GM11168 (cell line): ENCODE data around the gene KIF1A.

Source experiments
- in situ Hi-C: fragments of 300-500 bp; cut with MboI; formaldehyde crosslinking; loops from one replicate; pipeline ENCODE4 v1.12.0; 2022; ENCODE audit warnings: low sequenced_read_pairs; ENCODE audit not compliant: unreplicated experiment

KIF1A gene

DNA sequence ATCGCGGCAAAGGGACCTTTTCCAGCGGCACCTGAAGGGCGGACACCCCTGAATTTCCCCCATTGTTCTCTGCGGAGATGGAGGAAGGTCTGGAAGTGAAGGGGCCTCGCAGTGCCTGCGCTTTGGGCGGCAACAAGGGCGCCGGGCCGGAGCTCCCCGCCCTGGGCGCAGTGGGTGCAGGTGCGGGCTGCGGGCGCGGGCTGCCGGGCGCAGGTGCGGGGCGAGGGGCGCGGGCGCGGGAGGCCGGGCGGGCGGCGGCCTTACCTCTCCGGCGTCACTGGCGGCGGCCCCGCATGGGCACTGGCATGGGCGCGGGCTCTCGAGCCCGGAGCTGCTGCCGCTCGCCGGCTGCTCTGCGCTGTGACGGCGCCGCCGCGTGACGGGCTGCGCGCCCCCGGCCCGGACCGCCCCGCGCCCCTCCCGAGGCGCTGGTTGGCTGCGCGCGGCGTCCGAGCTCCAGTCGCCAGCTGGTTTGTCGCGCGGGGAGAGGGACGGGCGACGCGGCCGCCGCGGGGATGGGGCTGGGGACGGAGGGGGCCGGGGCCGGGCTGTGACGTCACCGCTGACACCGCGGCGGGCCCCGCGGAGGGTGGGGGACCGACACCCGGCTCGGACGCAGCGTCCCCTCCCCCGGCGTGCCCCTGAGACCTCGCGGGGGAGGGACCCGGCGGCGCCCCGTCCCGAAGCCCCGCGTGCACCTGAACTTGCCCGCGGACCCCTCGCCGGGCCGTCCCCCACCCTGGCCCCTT, at the start of gene KIF1A:
KIF1A (minus strand) TSS at position 362 of the 749 bp plus-strand sequence. CDS start 22,467 bp downstream, outside the sequence.
- in situ Hi-C loops, result no loop called here

GRCh38 chr2:240869109-240869955, 49.3 kb upstream of the KIF1A start:
- in situ Hi-C loops, result no loop called here

DNA sequence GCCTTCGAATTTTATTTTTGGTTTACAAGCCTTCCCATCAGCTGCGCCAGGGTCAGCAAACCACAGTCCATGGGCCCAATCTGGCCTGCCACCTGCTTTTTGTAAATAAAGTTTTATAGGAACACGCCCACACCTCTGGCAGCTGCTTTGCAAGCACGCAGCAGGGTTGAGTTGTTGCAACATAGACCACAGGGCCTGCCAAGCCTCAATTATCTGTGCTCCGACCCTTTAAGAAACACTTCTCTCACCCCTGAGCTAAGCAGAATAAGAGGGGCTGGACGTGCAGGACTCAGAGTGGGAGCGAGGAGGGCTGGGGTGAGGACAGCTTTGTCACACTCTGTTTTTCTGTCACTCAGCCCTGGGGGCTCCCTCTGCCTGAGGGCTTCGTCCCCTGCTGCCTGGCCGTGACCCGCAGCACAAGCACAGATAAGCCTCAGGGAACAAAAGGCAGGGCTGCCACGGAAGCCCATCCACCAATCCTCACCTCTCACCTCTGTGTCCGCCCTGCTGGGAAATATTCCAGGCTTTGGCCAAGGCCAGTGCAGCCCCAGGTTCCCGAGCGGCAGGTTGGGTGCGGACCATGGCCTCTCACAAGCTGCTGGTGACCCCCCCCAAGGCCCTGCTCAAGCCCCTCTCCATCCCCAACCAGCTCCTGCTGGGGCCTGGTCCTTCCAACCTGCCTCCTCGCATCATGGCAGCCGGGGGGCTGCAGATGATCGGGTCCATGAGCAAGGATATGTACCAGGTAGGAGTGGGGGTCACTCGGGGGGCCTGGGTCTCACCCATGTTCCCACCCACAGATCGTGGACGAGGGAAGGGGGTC, 48.5 kb upstream of the KIF1A start, which contains the start of gene AGXT:
AGXT (plus strand) TSS at position 539 of the 823 bp plus-strand sequence; CDS start at position 581, 42 bp downstream.
- in situ Hi-C loops, result no loop called here

DNA sequence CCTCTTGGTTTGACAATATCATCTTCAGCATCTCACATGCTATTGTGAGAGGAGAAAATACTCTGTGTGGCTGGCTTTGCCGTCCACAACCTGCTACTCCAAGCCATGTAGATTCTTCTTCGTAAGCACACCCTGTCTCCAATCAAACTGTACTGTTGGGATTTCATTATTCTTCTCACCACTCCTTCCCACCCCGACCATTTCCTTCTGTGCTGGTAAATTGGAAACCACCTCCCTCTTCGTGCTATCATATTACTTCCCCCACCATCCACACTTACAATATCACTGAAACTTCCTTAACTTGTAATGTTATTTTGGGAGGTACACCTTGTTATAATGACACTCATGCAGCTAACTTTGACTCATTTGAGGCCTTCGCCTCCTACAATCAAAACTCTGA, 45.4 kb upstream of the KIF1A start:
- in situ Hi-C loops, result no loop called here

GRCh38 chr2:240864475-240864874, 44.5 kb upstream of the KIF1A start:
- in situ Hi-C loops, result no loop called here

DNA sequence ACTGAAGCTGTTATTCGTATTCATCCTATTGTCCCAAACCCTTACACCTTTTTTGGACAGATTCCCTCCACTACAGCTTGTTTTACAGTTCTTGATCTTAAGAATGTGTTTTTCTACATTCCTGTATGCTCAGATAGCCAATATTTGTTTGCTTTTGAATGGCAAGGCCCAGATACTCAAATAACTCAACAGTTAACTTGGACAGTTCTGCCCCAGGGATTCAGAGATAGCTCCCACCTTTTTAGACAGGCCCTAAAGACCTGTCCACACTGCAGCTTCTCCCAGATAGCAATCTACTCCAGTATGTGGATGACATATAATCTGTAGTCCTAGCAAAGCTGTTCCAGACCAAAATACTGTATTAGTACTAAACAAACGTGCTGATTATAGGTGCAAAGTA, 41.5 kb upstream of the KIF1A start:
- in situ Hi-C loops, result no loop called here

GRCh38 chr2:240858871-240859270, 38.9 kb upstream of the KIF1A start:
- in situ Hi-C loops, result no loop called here

DNA sequence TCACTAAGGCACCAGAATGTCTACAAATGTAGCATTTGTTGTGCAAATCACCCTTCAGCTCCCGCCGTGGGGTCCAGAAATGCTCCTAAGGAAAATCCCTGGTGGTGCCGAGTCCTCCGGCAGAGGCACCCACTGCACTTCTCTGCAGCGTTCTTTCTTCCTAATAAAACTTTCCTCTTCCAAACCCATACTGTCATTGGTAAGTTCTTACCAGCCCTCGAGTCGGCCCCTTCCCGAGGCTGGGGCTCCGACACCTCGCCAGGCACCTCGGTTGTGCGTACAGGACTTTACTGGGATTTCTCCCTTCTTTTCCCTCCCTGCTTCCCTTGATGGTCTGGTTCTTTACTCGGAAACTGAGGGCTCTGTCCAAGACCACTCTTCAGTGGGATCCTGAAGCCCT, 38.3 kb upstream of the KIF1A start:
- in situ Hi-C loops, result no loop called here

GRCh38 chr2:240857039-240858008, 37.3 kb upstream of the KIF1A start:
- in situ Hi-C loops, result no loop called here

- in situ Hi-C loops, result no loop called here
Measured at GRCh38 chr2:240856151-240856980, 36.3 kb upstream of the KIF1A start.

- in situ Hi-C loops, result no loop called here
Measured at GRCh38 chr2:240855670-240856069, 35.7 kb upstream of the KIF1A start.

DNA sequence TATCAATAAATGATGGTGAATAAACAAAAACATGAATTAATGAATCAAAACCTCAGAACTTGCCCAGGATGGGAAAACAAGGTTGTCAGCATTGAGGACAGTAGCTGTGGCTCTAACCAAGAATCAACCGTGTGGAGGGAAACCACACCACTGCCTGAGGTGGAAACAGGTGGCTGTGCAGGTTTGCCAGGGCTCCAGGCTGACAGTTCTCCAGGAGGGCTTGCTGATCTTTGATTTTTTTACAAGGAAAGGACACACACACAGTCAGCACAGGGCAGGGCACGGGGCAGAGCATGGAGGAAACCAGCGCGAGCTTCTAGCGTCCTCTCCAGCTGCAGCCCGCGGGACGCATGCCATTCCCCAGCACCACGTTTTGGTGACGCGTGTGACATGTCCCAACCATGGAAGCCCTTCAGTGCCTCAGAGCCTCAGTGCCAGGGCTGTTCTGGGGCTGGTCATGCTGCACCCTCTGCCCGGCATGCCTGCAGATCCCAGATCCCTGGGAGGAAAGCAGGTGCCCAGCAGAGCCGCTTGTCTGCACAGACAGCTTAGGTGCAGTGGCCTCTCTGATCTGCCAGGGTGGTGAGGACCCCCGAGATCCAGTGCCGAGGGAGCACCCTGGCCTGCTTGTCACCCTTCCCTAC, 32.8 kb upstream of the KIF1A start:
- in situ Hi-C loops, result no loop called here

GRCh38 chr2:240851078-240851991, 31.3 kb upstream of the KIF1A start:
- in situ Hi-C loops, result no loop called here

- in situ Hi-C loops, result no loop called here
Measured at GRCh38 chr2:240850756-240851077, 30.7 kb upstream of the KIF1A start.

GRCh38 chr2:240850026-240850425, 30.0 kb upstream of the KIF1A start:
- in situ Hi-C loops, result no loop called here

DNA sequence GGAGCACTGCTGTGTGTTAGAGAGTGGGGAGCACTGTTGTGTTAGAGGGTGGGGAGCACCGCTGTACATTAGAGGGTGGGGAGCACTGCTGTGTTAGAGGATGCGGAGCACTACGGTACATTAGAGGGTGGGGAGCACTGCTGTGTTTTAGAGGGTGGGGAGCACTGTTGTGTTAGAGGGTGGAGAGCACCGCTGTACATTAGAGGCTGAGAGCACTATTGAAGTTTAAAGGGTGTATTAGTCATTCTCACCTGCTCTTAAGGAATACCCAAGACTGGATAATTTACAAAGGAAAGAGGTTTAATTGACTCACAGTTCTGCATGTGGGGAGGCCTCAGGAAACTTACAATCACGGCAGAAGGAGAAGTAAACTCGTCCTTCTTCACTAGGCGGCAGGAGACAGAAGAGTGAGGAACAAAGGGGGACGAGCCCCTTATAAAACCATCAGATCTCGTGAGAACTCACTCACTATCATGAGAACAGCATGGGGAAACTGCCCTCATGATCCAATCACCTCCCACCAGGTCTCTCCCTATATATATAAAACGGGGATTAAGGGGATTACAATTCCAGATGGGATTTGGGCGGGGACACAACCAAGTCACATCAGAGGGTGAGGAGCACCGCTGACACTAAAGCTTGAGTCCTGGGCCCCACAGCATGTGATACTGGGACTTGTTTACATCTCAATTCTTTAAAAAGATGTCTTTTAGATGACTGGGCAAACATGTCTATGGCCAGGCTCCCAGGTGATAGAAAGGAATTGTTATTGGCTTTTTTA, 29.1 kb upstream of the KIF1A start:
- in situ Hi-C loops, result no loop called here
